GM20000 (cell line): ENCODE data around the gene DAP3.
"Not testable (repeated sequence)": the region's sequence is repeated elsewhere in the genome, so short reads cannot be mapped to it uniquely, and the experiment has no call there.

ENCODE experiments used
- DNase-seq: peaks from one replicate; pipeline ENCODE4 v3.0.0; 2012; ENCODE audit warnings: low spot score
- CTCF ChIP-seq: IDR thresholded peaks from 2 replicates; pipeline ENCODE4 v1.5.1; 2012; ENCODE audit warnings: mild to moderate bottlenecking, control low read depth; ENCODE audit errors: extremely low read depth, missing control alignments

The DAP3 gene

DNA sequence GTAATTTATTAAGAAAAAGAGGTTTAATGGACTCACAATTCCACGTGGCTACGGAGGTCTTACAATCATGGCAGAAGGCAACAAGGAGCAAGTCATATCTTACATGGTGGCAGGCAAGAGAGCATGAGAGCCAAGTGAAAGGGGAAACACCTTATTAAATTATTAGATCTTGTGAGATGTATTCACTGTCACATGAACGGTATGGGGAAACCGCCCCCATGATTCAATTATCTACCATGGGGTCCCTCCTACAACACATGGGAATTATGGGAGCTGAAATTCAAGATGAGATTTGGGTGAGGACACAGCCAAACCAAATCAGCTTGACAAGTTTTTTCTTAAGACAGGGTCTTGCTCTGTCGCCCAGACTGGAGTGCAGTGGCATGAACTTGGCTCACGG lies 14.3 kb downstream of the DAP3 start:
- no peak for DNase-seq
- TF ChIP-seq CTCF = no peak

- DNase-seq = not testable (repeated sequence)
These were observed 15.5 kb downstream of the DAP3 start for GRCh38 chr1:155704414-155704813.

- DNase-seq = no peak
- TF ChIP-seq CTCF = no peak
These were observed 17.2 kb downstream of the DAP3 start for GRCh38 chr1:155706139-155706538.

- no peak for DNase-seq
These were observed 20.5 kb downstream of the DAP3 start for GRCh38 chr1:155709391-155709790.

DNA sequence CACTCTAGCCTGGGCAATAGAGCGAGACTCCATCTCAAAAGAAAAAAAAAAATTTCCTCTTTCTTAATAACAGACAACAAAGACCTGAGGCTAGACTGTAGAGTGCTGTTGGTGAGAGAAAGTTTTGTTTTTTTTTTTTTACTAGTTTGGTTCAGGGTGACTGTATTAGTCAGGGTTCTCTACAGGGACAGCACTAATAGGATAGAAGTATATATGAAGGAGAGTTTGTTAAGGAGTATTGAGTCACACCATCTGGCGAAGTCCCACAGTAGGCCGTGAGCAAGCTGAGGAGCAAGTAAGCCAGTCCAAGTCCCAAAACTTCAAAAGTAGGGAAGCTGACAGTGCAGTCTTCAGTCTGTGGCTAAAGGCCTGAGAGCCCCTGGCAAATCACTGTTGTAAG lies 22.6 kb downstream of the DAP3 start:
- DNase-seq = not testable (repeated sequence)

More at GRCh38 chr1:155709391-155709790, 20.5 kb downstream of the DAP3 start:
- no peak for TF ChIP-seq CTCF

- not testable (repeated sequence) for DNase-seq
These were observed 23.7 kb downstream of the DAP3 start for GRCh38 chr1:155712636-155713035.

DNA sequence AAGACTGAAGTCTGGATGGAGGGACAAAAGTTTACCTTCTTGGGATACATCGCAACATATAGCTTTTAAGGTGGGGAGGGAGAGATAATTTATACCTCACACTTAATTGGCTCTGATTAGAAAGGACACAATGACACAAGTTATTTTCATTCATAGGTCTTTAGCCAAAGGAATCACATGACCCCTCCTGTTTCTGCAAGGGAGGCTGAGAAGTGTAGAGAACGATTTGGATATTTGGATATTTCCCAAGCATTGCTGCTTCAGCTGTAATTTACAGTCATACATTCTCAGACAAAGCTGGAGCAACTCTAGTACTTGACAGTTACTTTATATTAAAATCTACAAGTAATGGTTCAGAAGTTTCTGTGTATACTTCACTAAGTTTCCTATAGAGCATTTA lies 24.2 kb downstream of the DAP3 start:
- no peak for DNase-seq
- TF ChIP-seq CTCF = no peak

- not testable (repeated sequence) for DNase-seq
These were observed 26.2 kb downstream of the DAP3 start for GRCh38 chr1:155715056-155715455.

GRCh38 chr1:155715777-155716176 lies 26.9 kb downstream of the DAP3 start:
- TF ChIP-seq CTCF = no peak
- DNase-seq = no peak

DNA sequence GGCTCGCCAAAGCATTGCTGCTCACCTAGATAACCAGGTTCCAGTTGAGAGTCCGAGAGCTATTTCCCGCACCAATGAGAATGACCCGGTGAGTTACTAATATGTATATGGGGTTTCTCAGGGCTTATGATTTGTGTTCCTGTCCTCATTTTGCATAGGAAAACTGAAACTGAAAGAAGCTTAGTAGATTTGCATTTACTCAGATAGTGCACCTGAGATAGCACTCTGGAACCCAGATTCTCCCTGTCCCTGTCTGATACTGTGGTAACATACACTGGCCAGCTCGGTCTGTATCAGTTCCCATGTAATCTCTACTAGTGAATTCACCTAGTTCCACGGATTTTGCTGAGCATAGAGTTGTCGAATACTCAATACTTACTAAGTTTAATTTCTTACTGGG lies 28.1 kb downstream of the DAP3 start:
- no peak for TF ChIP-seq CTCF
- peak; percentile 52 for DNase-seq

DNA sequence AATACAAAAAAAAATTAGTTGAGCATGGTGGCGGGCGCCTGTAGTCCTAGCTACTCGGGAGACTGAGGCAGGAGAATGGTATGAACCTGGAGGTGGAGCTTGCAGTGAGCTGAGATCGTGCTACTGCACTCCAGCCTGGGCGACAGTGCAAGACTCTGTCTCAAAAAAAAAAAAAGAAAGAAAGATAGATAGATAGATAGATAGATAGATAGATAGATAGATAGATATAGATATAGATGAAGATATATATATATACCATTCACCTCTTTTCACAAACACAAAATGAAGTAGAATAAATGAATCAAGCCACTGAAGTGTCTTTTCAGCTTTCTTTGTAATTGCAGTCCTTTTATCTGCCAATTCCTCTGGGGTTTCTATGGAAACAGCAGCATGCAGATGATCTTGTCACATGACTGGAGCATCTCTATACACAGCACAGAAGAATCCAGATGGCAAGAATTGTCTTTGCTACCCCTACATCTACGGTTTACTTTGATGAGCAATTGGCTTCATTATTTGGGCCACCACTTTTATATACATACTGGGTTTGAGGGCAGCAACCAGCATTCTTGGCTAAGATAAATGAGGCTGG lies 29.7 kb downstream of the DAP3 start:
- not testable (repeated sequence) for DNase-seq
